Measurements from ENCODE around the gene IRAK1.

Gene IRAK1

GRCh38 chrX:153963546-153963945 lies 56.2 kb downstream of the IRAK1 start:
- no peak for DNase-seq (ENCODE audit: low read depth, low spot score)
- TF ChIP-seq YY1 (IDR thresholded peaks at IDR 0.05; ENCODE audit: insufficient read depth, insufficient read length) (no peak), ZNF274 (IDR thresholded peaks at IDR 0.05; ENCODE audit: low read depth, low read length) (no peak), SUZ12 (IDR thresholded peaks at IDR 0.05; ENCODE audit: extremely low read depth, insufficient read depth, insufficient read length) (no peak)
- Histone ChIP-seq H3K4me1 (ENCODE audit: insufficient read depth, insufficient read length) (peaks cover 3% of the 10 kb centered on the region), H3K36me3 (ENCODE audit: insufficient read depth, insufficient read length, low read length) (peaks cover 74% of the 10 kb centered on the region), H3K4me3 (ENCODE audit: insufficient read length, low read depth) (no peak overlapping the region), H3K27me3 (ENCODE audit: insufficient read depth, insufficient read length) (no peaks in the 10 kb centered on the region), H3K9me3 (ENCODE audit: insufficient read depth, low read length) (no peaks in the 10 kb centered on the region), H3K9ac (ENCODE audit: insufficient read length, low read depth) (no peak overlapping the region)

GRCh38 chrX:153961292-153961691 lies 58.4 kb downstream of the IRAK1 start:
- no peaks in the 10 kb centered on the region for H3K4me1 ChIP-seq (ENCODE audit: insufficient read depth, insufficient read length)
- H3K9me3 ChIP-seq (ENCODE audit: insufficient read depth, low read length) = no peaks in the 10 kb centered on the region
- H3K27me3 ChIP-seq (ENCODE audit: insufficient read depth, insufficient read length) = no peaks in the 10 kb centered on the region
- peaks cover 83% of the 10 kb centered on the region for H3K36me3 ChIP-seq (ENCODE audit: insufficient read depth, insufficient read length, low read length)
- no peak for DNase-seq (ENCODE audit: low read depth, low spot score)
- H3K4me3 ChIP-seq (ENCODE audit: insufficient read length, low read depth) = no peak overlapping the region
- H3K9ac ChIP-seq (ENCODE audit: insufficient read length, low read depth) = no peak overlapping the region
- TF ChIP-seq YY1 (IDR thresholded peaks at IDR 0.05; ENCODE audit: insufficient read depth, insufficient read length) = no peak
- TF ChIP-seq ZNF274 (IDR thresholded peaks at IDR 0.05; ENCODE audit: low read depth, low read length) = no peak
- TF ChIP-seq SUZ12 (IDR thresholded peaks at IDR 0.05; ENCODE audit: extremely low read depth, insufficient read depth, insufficient read length) = no peak

DNA sequence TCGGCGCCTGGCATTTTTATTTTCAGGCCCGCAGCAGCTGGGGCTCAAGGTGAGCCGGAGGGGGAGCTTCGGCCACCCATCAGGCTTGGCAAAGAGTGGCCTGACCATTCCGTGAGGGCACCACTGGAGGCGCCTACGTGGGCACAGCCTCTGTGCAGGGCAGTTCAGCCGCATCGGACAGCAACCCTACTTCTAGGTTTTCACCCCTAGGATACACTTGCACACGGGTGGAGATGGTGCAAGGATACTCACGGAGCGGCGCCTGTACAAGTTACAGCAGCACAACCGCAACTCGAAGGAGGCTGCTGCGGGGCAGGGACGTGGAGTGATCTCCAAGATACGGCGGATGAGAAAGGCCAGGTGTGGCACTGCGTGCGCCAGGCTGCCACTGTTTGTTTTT lies 58.9 kb downstream of the IRAK1 start:
- no peak for DNase-seq (ENCODE audit: low read depth, low spot score)
- no peaks in the 10 kb centered on the region for H3K9me3 ChIP-seq (ENCODE audit: insufficient read depth, low read length)
- TF ChIP-seq SUZ12 (IDR thresholded peaks at IDR 0.05; ENCODE audit: extremely low read depth, insufficient read depth, insufficient read length) = no peak
- TF ChIP-seq YY1 (IDR thresholded peaks at IDR 0.05; ENCODE audit: insufficient read depth, insufficient read length) = no peak
- no peak for TF ChIP-seq ZNF274 (IDR thresholded peaks at IDR 0.05; ENCODE audit: low read depth, low read length)
- no peaks in the 10 kb centered on the region for H3K4me1 ChIP-seq (ENCODE audit: insufficient read depth, insufficient read length)
- no peak overlapping the region for H3K9ac ChIP-seq (ENCODE audit: insufficient read length, low read depth)
- H3K36me3 ChIP-seq (ENCODE audit: insufficient read depth, insufficient read length, low read length) = peaks cover 88% of the 10 kb centered on the region
- H3K4me3 ChIP-seq (ENCODE audit: insufficient read length, low read depth) = no peak overlapping the region
- H3K27me3 ChIP-seq (ENCODE audit: insufficient read depth, insufficient read length) = no peaks in the 10 kb centered on the region
